ENCODE data around the gene TNS3. TPM values are rescaled to one million over a fixed set of nuclear protein-coding genes. Genes with fewer than 3 reads are reported as not detected.
"Not testable (repeated sequence)": the region's sequence is repeated elsewhere in the genome, so short reads cannot be mapped to it uniquely, and the experiment has no call there.

Gene TNS3
- total and polyA plus RNA-seq, 7 donors, result 17.4 to 43.8 (median 28.8) TPM

- Histone ChIP-seq H3K4me3 (no peak overlapping the region), H3K9me3 (no peaks in the 10 kb centered on the region), H3K4me1 (peaks cover 0 to 23% (median 13%) of the 10 kb centered on the region in 4 donors), H3K27me3 (no peaks in the 10 kb centered on the region), H3K27ac (no peak overlapping the region), H3K36me3 (peaks cover 0 to 13% (median 0%) of the 10 kb centered on the region in 4 donors)
- TF ChIP-seq CTCF (IDR thresholded peaks at IDR 0.05) (no peak), POLR2AphosphoS5 (IDR thresholded peaks at IDR 0.05) (no peak), POLR2A (IDR thresholded peaks at IDR 0.05) (no peak), EP300 (IDR thresholded peaks at IDR 0.05) (no peak)
- DNase-seq, result no peak
- intact Hi-C loops (cut with DNase I), result no loop called here
- 59 to 80% methylated on average over 4 of the region's 4 CpGs for WGBS, 2 donors
Observed at GRCh38 chr7:47442605-47442865, 139.4 kb downstream of the TNS3 start.

GRCh38 chr7:47441796-47442604, 139.9 kb downstream of the TNS3 start:
- intact Hi-C loops (cut with DNase I), result no loop called here
- Histone ChIP-seq H3K4me3 (no peak overlapping the region), H3K4me1 (peaks cover 0 to 23% (median 13%) of the 10 kb centered on the region in 4 donors), H3K36me3 (peaks cover 0 to 13% (median 0%) of the 10 kb centered on the region in 4 donors), H3K9me3 (no peaks in the 10 kb centered on the region), H3K27me3 (no peaks in the 10 kb centered on the region), H3K27ac (no peak overlapping the region)
- no peak for DNase-seq
- TF ChIP-seq POLR2A (IDR thresholded peaks at IDR 0.05) (no peak), CTCF (IDR thresholded peaks at IDR 0.05) (no peak), POLR2AphosphoS5 (IDR thresholded peaks at IDR 0.05) (no peak), EP300 (IDR thresholded peaks at IDR 0.05) (no peak)
- 23 to 68% methylated on average over 11 of the region's 11 CpGs for WGBS, 2 donors

- H3K9me3 ChIP-seq; H3K4me3 ChIP-seq; H3K27ac ChIP-seq; H3K27me3 ChIP-seq; intact Hi-C loops (cut with DNase I); DNase-seq: not testable (repeated sequence)
- Histone ChIP-seq H3K4me1 (peaks cover 0 to 19% (median 14%) of the 10 kb centered on the region in 4 donors), H3K36me3 (peaks cover 0 to 13% (median 0%) of the 10 kb centered on the region in 4 donors)
- 83 to 95% methylated on average over 8 of the region's 8 CpGs for WGBS, 2 donors
Observed at GRCh38 chr7:47441048-47441447, 140.9 kb downstream of the TNS3 start.

GRCh38 chr7:47440320-47440719, 141.6 kb downstream of the TNS3 start:
- Histone ChIP-seq H3K27ac (no peak overlapping the region), H3K9me3 (no peaks in the 10 kb centered on the region), H3K4me1 (peaks cover 0 to 16% (median 12%) of the 10 kb centered on the region in 4 donors), H3K27me3 (no peaks in the 10 kb centered on the region), H3K4me3 (no peak overlapping the region), H3K36me3 (peaks cover 0 to 13% (median 0%) of the 10 kb centered on the region in 4 donors)
- 50 to 91% methylated on average over 1 of the region's 1 CpG for WGBS, 2 donors
- intact Hi-C loops (cut with DNase I), result no loop called here
- DNase-seq, result no peak
- TF ChIP-seq POLR2AphosphoS5 (IDR thresholded peaks at IDR 0.05), result no peak
- no peak for TF ChIP-seq CTCF (IDR thresholded peaks at IDR 0.05)
- TF ChIP-seq EP300 (IDR thresholded peaks at IDR 0.05), result no peak
- no peak for TF ChIP-seq POLR2A (IDR thresholded peaks at IDR 0.05)

GRCh38 chr7:47439181-47439667, 142.7 kb downstream of the TNS3 start:
- H3K27me3 ChIP-seq, result no peaks in the 10 kb centered on the region
- no peak for TF ChIP-seq POLR2AphosphoS5 (IDR thresholded peaks at IDR 0.05)
- TF ChIP-seq POLR2A (IDR thresholded peaks at IDR 0.05), result no peak
- no peak for TF ChIP-seq CTCF (IDR thresholded peaks at IDR 0.05)
- no peak for TF ChIP-seq EP300 (IDR thresholded peaks at IDR 0.05)
- H3K27ac ChIP-seq, result no peak overlapping the region
- H3K4me3 ChIP-seq, result no peak overlapping the region
- WGBS, 2 donors, result 93 to 97% methylated on average over 17 of the region's 17 CpGs
- no peak for DNase-seq
- intact Hi-C loops (cut with DNase I), result loop anchor here (10.0 kb wide), 1 partner anchor 136 kb away; no protein-coding TSS in a partner anchor
- peaks cover 0 to 13% (median 3%) of the 10 kb centered on the region in 4 donors for H3K36me3 ChIP-seq
- peaks cover 0 to 9% (median 6%) of the 10 kb centered on the region in 4 donors for H3K4me1 ChIP-seq
- no peaks in the 10 kb centered on the region for H3K9me3 ChIP-seq
